ENCODE data around the gene CCDC149. TPM values are rescaled to one million over a fixed set of nuclear protein-coding genes. Genes with fewer than 3 reads are reported as not detected.

Gene CCDC149
- total RNA-seq, 2 donors from 2014 or later, result 0.19 to 0.24 TPM

- DNase-seq, result no peak
- Mint-ChIP-seq H3K36me3 (ENCODE audit: insufficient read depth in 2 of 2) (no peaks in the 10 kb centered on the region), H3K27ac (no peak overlapping the region), H3K4me3 (no peak overlapping the region), H3K4me1 (ENCODE audit: low read depth) (no peaks in the 10 kb centered on the region), H3K9me3 (no peaks in the 10 kb centered on the region), H3K27me3 (ENCODE audit: low read depth) (no peaks in the 10 kb centered on the region)
- ATAC-seq (replicated peaks in 1 of 2), result no peak
Measured at GRCh38 chr4:24843096-24843495, 69.7 kb downstream of the CCDC149 start.

GRCh38 chr4:24842356-24842755 lies 70.5 kb downstream of the CCDC149 start:
- H3K27ac Mint-ChIP-seq, result no peak overlapping the region
- H3K36me3 Mint-ChIP-seq (ENCODE audit: insufficient read depth in 2 of 2), result no peaks in the 10 kb centered on the region
- no peak for DNase-seq
- H3K4me3 Mint-ChIP-seq, result no peak overlapping the region
- H3K9me3 Mint-ChIP-seq, result no peaks in the 10 kb centered on the region
- ATAC-seq (replicated peaks in 1 of 2), result no peak
- H3K4me1 Mint-ChIP-seq (ENCODE audit: low read depth), result no peaks in the 10 kb centered on the region
- no peaks in the 10 kb centered on the region for H3K27me3 Mint-ChIP-seq (ENCODE audit: low read depth)

- ATAC-seq (replicated peaks in 1 of 2), result no peak
- H3K27ac Mint-ChIP-seq, result no peak overlapping the region
- H3K9me3 Mint-ChIP-seq, result no peaks in the 10 kb centered on the region
Measured at GRCh38 chr4:24840826-24841543, 71.9 kb downstream of the CCDC149 start.

GRCh38 chr4:24840362-24840761 lies 72.5 kb downstream of the CCDC149 start:
- no peak for DNase-seq
- Mint-ChIP-seq H3K4me3 (no peak overlapping the region), H3K27ac (no peak overlapping the region), H3K27me3 (ENCODE audit: low read depth) (no peaks in the 10 kb centered on the region), H3K4me1 (ENCODE audit: low read depth) (no peaks in the 10 kb centered on the region), H3K9me3 (no peaks in the 10 kb centered on the region), H3K36me3 (ENCODE audit: insufficient read depth in 2 of 2) (no peaks in the 10 kb centered on the region)
- ATAC-seq (replicated peaks in 1 of 2), result no peak

More at GRCh38 chr4:24840826-24841543, 71.9 kb downstream of the CCDC149 start:
- H3K36me3 Mint-ChIP-seq (ENCODE audit: insufficient read depth in 2 of 2), result no peaks in the 10 kb centered on the region
- H3K27me3 Mint-ChIP-seq (ENCODE audit: low read depth), result no peaks in the 10 kb centered on the region
- no peak for DNase-seq
- H3K4me1 Mint-ChIP-seq (ENCODE audit: low read depth), result no peaks in the 10 kb centered on the region
- H3K4me3 Mint-ChIP-seq, result no peak overlapping the region

- DNase-seq (no peak), ATAC-seq (replicated peaks in 1 of 2) (no peak)
- Mint-ChIP-seq H3K4me3 (no peak overlapping the region), H3K27me3 (ENCODE audit: low read depth) (no peaks in the 10 kb centered on the region), H3K27ac (no peak overlapping the region), H3K4me1 (ENCODE audit: low read depth) (no peaks in the 10 kb centered on the region), H3K36me3 (ENCODE audit: insufficient read depth in 2 of 2) (no peaks in the 10 kb centered on the region), H3K9me3 (no peaks in the 10 kb centered on the region)
Measured at GRCh38 chr4:24837781-24838180, 75.1 kb downstream of the CCDC149 start.

GRCh38 chr4:24837336-24837735 lies 75.5 kb downstream of the CCDC149 start:
- H3K4me3 Mint-ChIP-seq, result no peak overlapping the region
- no peaks in the 10 kb centered on the region for H3K4me1 Mint-ChIP-seq (ENCODE audit: low read depth)
- no peak for ATAC-seq (replicated peaks in 1 of 2)

GRCh38 chr4:24836661-24837242 lies 76.1 kb downstream of the CCDC149 start:
- Mint-ChIP-seq H3K27ac (no peak overlapping the region), H3K27me3 (ENCODE audit: low read depth) (no peaks in the 10 kb centered on the region), H3K4me1 (ENCODE audit: low read depth) (no peaks in the 10 kb centered on the region), H3K4me3 (no peak overlapping the region), H3K36me3 (ENCODE audit: insufficient read depth in 2 of 2) (no peaks in the 10 kb centered on the region), H3K9me3 (no peaks in the 10 kb centered on the region)
- no peak for ATAC-seq (replicated peaks in 1 of 2)
- DNase-seq, result no peak

More at GRCh38 chr4:24837336-24837735, 75.5 kb downstream of the CCDC149 start:
- no peaks in the 10 kb centered on the region for H3K27me3 Mint-ChIP-seq (ENCODE audit: low read depth)
- no peak overlapping the region for H3K27ac Mint-ChIP-seq
- DNase-seq, result no peak
- H3K9me3 Mint-ChIP-seq, result no peaks in the 10 kb centered on the region
- H3K36me3 Mint-ChIP-seq (ENCODE audit: insufficient read depth in 2 of 2), result no peaks in the 10 kb centered on the region

GRCh38 chr4:24835696-24836095 lies 77.1 kb downstream of the CCDC149 start:
- Mint-ChIP-seq H3K36me3 (ENCODE audit: insufficient read depth in 2 of 2) (no peaks in the 10 kb centered on the region), H3K27me3 (ENCODE audit: low read depth) (no peaks in the 10 kb centered on the region), H3K9me3 (no peaks in the 10 kb centered on the region), H3K4me1 (ENCODE audit: low read depth) (no peaks in the 10 kb centered on the region), H3K4me3 (no peak overlapping the region), H3K27ac (no peak overlapping the region)
- ATAC-seq (replicated peaks in 1 of 2), result no peak
- no peak for DNase-seq

- no peaks in the 10 kb centered on the region for H3K36me3 Mint-ChIP-seq (ENCODE audit: insufficient read depth in 2 of 2)
- no peak for DNase-seq
- no peaks in the 10 kb centered on the region for H3K4me1 Mint-ChIP-seq (ENCODE audit: low read depth)
- no peak for ATAC-seq (replicated peaks in 1 of 2)
- no peaks in the 10 kb centered on the region for H3K9me3 Mint-ChIP-seq
- H3K27me3 Mint-ChIP-seq (ENCODE audit: low read depth), result no peaks in the 10 kb centered on the region
- H3K4me3 Mint-ChIP-seq, result no peak overlapping the region
- no peak overlapping the region for H3K27ac Mint-ChIP-seq
Measured at GRCh38 chr4:24831637-24832036, 81.2 kb downstream of the CCDC149 start.

- H3K27ac Mint-ChIP-seq, result no peak overlapping the region
- DNase-seq (no peak), ATAC-seq (replicated peaks in 1 of 2) (no peak)
- no peaks in the 10 kb centered on the region for H3K4me1 Mint-ChIP-seq (ENCODE audit: low read depth)
- no peaks in the 10 kb centered on the region for H3K9me3 Mint-ChIP-seq
- H3K4me3 Mint-ChIP-seq, result no peak overlapping the region
- no peaks in the 10 kb centered on the region for H3K36me3 Mint-ChIP-seq (ENCODE audit: insufficient read depth in 2 of 2)
- H3K27me3 Mint-ChIP-seq (ENCODE audit: low read depth), result peaks cover 15% of the 10 kb centered on the region
Measured at GRCh38 chr4:24824720-24825119, 88.1 kb downstream of the CCDC149 start.

- H3K4me1 Mint-ChIP-seq (ENCODE audit: low read depth), result no peaks in the 10 kb centered on the region
- H3K27ac Mint-ChIP-seq, result no peak overlapping the region
- H3K9me3 Mint-ChIP-seq, result peaks cover 0 to 3% of the 10 kb centered on the region in 2 donors
- DNase-seq (no peak), ATAC-seq (replicated peaks in 1 of 2) (no peak)
- H3K4me3 Mint-ChIP-seq, result no peak overlapping the region
- no peaks in the 10 kb centered on the region for H3K36me3 Mint-ChIP-seq (ENCODE audit: insufficient read depth in 2 of 2)
- H3K27me3 Mint-ChIP-seq (ENCODE audit: low read depth), result peaks cover 15% of the 10 kb centered on the region
Measured at GRCh38 chr4:24820541-24820940, 92.3 kb downstream of the CCDC149 start.

- Mint-ChIP-seq H3K4me1 (ENCODE audit: low read depth) (no peaks in the 10 kb centered on the region), H3K36me3 (ENCODE audit: insufficient read depth in 2 of 2) (peaks cover 0 to 1% of the 10 kb centered on the region in 2 donors), H3K27ac (no peak overlapping the region), H3K4me3 (no peak overlapping the region), H3K27me3 (ENCODE audit: low read depth) (peaks cover 13% of the 10 kb centered on the region), H3K9me3 (peaks cover 3 to 10% of the 10 kb centered on the region in 2 donors)
- DNase-seq (no peak), ATAC-seq (replicated peaks in 1 of 2) (no peak)
Measured at GRCh38 chr4:24816797-24817196, 96.0 kb downstream of the CCDC149 start.

GRCh38 chr4:24813732-24814131 lies 99.1 kb downstream of the CCDC149 start:
- no peaks in the 10 kb centered on the region for H3K4me1 Mint-ChIP-seq (ENCODE audit: low read depth)
- peaks cover 3 to 10% of the 10 kb centered on the region in 2 donors for H3K9me3 Mint-ChIP-seq
- peaks cover 0 to 1% of the 10 kb centered on the region in 2 donors for H3K36me3 Mint-ChIP-seq (ENCODE audit: insufficient read depth in 2 of 2)
- no peak overlapping the region for H3K4me3 Mint-ChIP-seq
- H3K27me3 Mint-ChIP-seq (ENCODE audit: low read depth), result no peaks in the 10 kb centered on the region
- ATAC-seq (replicated peaks in 1 of 2) (no peak), DNase-seq (no peak)
- peak overlapping the region; percentile 5 for H3K27ac Mint-ChIP-seq

Data from activated T-cell treated with anti-CD3 and anti-CD28 coated beads, Interleukin-2, amount 50 U/mL, for 72 hours (primary cell).